MM.1S (cell line): ENCODE results near the gene PKP4.

ENCODE experiments used
- DNase-seq: peaks from one replicate; pipeline ENCODE4 v3.0.0-alpha.2; 2015
- H2AFZ ChIP-seq: fragments of 300-600 bp; sonication (generic); 2 replicates; pipeline ENCODE4 v1.6.0; 2016; ENCODE audit warnings: antibody characterized with exemption, low read length
- H3F3A ChIP-seq: fragments of 300-600 bp; sonication (generic); 2 replicates; pipeline ENCODE4 v1.6.1; 2016; ENCODE audit warnings: mild to moderate bottlenecking, antibody characterized with exemption, low read length, moderate library complexity, mixed read lengths; ENCODE audit not compliant: insufficient read depth
- H3K27ac ChIP-seq: fragments of 300-600 bp; sonication (generic); 2 replicates; pipeline ENCODE4 v1.5.1; 2016; ENCODE audit warnings: mild to moderate bottlenecking, low read length
- H3K27me3 ChIP-seq: fragments of 300-600 bp; sonication (generic); replicated peaks from 2 replicates; pipeline ENCODE4 v1.6.0; 2016; ENCODE audit warnings: low read length; ENCODE audit not compliant: insufficient read depth
- H3K36me3 ChIP-seq: fragments of 300-600 bp; sonication (generic); replicated peaks from 2 replicates; pipeline ENCODE4 v1.6.1; 2016; ENCODE audit warnings: mild to moderate bottlenecking, low read length, mixed read lengths; ENCODE audit not compliant: insufficient read depth
- H3K4me1 ChIP-seq: fragments of 300-600 bp; sonication (generic); 2 replicates; pipeline ENCODE4 v1.6.1; 2016; ENCODE audit warnings: low read length, mixed read lengths
- H3K4me2 ChIP-seq: fragments of 300-600 bp; sonication (generic); 2 replicates; pipeline ENCODE4 v1.6.0; 2016; ENCODE audit warnings: low read depth, low read length
- H3K4me3 ChIP-seq: fragments of 300-600 bp; sonication (generic); 2 replicates; pipeline ENCODE4 v1.5.1; 2016; ENCODE audit warnings: low read length, mixed read lengths
- H3K79me2 ChIP-seq: fragments of 300-600 bp; sonication (generic); 2 replicates; pipeline ENCODE4 v1.6.1; 2016; ENCODE audit warnings: mixed run types, low read length, mixed read lengths
- H3K9ac ChIP-seq: fragments of 300-600 bp; sonication (generic); 2 replicates; pipeline ENCODE4 v1.6.1; 2016; ENCODE audit warnings: low read length, mixed read lengths
- H3K9me2 ChIP-seq: fragments of 300-600 bp; sonication (generic); replicated peaks from 2 replicates; pipeline ENCODE4 v1.6.1; 2016; ENCODE audit warnings: mild to moderate bottlenecking, low read length, mixed read lengths; ENCODE audit not compliant: insufficient read depth
- H3K9me3 ChIP-seq: fragments of 300-600 bp; sonication (generic); replicated peaks from 2 replicates; pipeline ENCODE4 v1.6.1; 2016; ENCODE audit warnings: mild to moderate bottlenecking, low read length, mixed read lengths; ENCODE audit not compliant: insufficient read depth
- H4K20me1 ChIP-seq: fragments of 300-600 bp; sonication (generic); 2 replicates; pipeline ENCODE4 v1.6.1; 2016; ENCODE audit warnings: mild to moderate bottlenecking, low read length, moderate library complexity, mixed read lengths; ENCODE audit not compliant: insufficient read depth
- EZH2 ChIP-seq: fragments of 300-600 bp; sonication (generic); optimal IDR thresholded peaks from 2 replicates; pipeline ENCODE3; 2017; ENCODE audit warnings: low read depth, mild to moderate bottlenecking, antibody characterized with exemption, low read length, mixed read lengths
- EZH2phosphoT487 ChIP-seq: fragments of 300-600 bp; sonication (generic); IDR thresholded peaks from 2 replicates; pipeline ENCODE4 v1.6.1; 2018; ENCODE audit warnings: antibody characterized with exemption, low read length
- TF ChIP-seq, protein P1 (sequence below): fragments of 300-600 bp; sonication (generic); IDR thresholded peaks from 2 replicates; pipeline ENCODE4 v1.5.1; 2016; ENCODE audit warnings: antibody characterized with exemption, low read length, mixed read lengths

The PKP4 gene

GRCh38 chr2:158715357-158715756 is 258.6 kb downstream of the PKP4 start:
- Histone ChIP-seq H3K79me2 (no peaks in the 10 kb centered on the region), H4K20me1 (no peaks in the 10 kb centered on the region), H3K4me1 (no peaks in the 10 kb centered on the region), H3K36me3 (no peaks in the 10 kb centered on the region), H2AFZ (no peak overlapping the region), H3F3A (no peaks in the 10 kb centered on the region), H3K9me3 (no peaks in the 10 kb centered on the region), H3K27me3 (no peaks in the 10 kb centered on the region), H3K4me3 (no peak overlapping the region), H3K4me2 (no peak overlapping the region), H3K9me2 (no peaks in the 10 kb centered on the region), H3K9ac (no peak overlapping the region), H3K27ac (no peak overlapping the region)
- no peak for DNase-seq
- TF ChIP-seq, protein P1, sequence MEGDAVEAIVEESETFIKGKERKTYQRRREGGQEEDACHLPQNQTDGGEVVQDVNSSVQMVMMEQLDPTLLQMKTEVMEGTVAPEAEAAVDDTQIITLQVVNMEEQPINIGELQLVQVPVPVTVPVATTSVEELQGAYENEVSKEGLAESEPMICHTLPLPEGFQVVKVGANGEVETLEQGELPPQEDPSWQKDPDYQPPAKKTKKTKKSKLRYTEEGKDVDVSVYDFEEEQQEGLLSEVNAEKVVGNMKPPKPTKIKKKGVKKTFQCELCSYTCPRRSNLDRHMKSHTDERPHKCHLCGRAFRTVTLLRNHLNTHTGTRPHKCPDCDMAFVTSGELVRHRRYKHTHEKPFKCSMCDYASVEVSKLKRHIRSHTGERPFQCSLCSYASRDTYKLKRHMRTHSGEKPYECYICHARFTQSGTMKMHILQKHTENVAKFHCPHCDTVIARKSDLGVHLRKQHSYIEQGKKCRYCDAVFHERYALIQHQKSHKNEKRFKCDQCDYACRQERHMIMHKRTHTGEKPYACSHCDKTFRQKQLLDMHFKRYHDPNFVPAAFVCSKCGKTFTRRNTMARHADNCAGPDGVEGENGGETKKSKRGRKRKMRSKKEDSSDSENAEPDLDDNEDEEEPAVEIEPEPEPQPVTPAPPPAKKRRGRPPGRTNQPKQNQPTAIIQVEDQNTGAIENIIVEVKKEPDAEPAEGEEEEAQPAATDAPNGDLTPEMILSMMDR, result no peak
- TF ChIP-seq EZH2, result no peak
- no peak for TF ChIP-seq EZH2phosphoT487

DNA sequence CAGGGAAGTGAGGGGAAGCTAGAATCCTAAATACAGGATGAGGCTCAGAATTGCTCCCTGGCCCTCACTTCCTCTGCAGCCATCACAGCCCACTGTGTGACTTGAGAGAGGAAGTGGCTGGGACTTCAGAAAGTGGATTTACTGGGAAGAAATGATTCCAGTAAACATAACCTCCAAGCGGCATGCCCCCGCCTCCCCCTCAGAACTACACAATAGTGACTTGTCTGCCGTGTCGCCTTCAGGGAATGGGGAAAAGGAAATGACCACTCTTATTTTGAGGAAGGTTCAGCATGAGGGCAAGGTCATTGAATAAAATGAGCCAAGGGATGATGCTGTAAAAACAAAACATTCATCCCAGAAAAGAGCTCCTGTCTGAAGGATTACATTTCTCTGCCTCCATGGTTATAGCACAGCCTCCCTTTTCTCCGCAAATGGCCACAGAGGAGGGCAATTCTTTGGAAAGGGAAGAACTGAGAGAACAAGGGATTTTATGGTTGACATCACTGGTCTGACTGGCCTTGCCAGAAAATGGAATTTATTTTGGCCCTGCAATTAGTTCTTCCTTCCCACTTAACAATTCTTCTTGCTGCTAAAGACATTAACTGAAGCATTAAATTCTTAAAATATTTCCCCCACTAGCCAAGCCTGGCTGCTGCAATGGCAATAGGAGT is 259.5 kb downstream of the PKP4 start:
- no peaks in the 10 kb centered on the region for H3K79me2 ChIP-seq
- no peak overlapping the region for H3K4me2 ChIP-seq
- H3K9ac ChIP-seq, result no peak overlapping the region
- no peaks in the 10 kb centered on the region for H3K9me2 ChIP-seq
- H3K4me1 ChIP-seq, result no peaks in the 10 kb centered on the region
- no peak overlapping the region for H3K4me3 ChIP-seq
- no peak overlapping the region for H2AFZ ChIP-seq
- no peaks in the 10 kb centered on the region for H3K36me3 ChIP-seq
- H3F3A ChIP-seq, result no peaks in the 10 kb centered on the region
- DNase-seq, result no peak
- no peaks in the 10 kb centered on the region for H3K9me3 ChIP-seq
- H4K20me1 ChIP-seq, result no peaks in the 10 kb centered on the region
- no peaks in the 10 kb centered on the region for H3K27me3 ChIP-seq
- H3K27ac ChIP-seq, result no peak overlapping the region
- TF ChIP-seq, protein P1, result no peak
- TF ChIP-seq EZH2phosphoT487, result no peak
- TF ChIP-seq EZH2, result no peak

DNA sequence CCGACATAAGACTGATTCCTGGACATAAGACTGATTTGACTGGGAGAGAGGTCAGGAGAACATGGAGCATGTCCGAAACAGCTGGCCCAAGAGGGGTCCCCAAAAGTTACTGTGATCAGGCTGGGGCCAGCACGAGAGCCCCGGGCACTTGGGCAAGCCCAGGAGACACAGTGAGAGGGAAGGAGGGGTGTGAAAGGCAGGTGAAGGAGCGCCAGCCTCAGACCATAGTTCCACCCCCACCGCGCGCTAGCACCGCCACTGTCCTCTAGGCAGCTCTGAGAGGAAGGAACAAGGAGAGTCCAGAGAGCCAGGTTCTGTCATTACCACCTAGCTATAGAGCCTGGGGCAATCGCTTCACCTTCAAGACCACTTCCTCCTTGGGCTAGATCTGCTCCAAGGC is 260.2 kb downstream of the PKP4 start:
- no peak for DNase-seq
- H3K4me2 ChIP-seq, result no peak overlapping the region
- H3K4me3 ChIP-seq, result no peak overlapping the region
- H3K9me3 ChIP-seq, result no peaks in the 10 kb centered on the region
- no peak for TF ChIP-seq EZH2phosphoT487
- TF ChIP-seq, protein P1, result no peak
- no peak for TF ChIP-seq EZH2
- no peaks in the 10 kb centered on the region for H3K4me1 ChIP-seq
- H4K20me1 ChIP-seq, result no peaks in the 10 kb centered on the region
- H3K79me2 ChIP-seq, result no peaks in the 10 kb centered on the region
- no peaks in the 10 kb centered on the region for H3K36me3 ChIP-seq
- H2AFZ ChIP-seq, result no peak overlapping the region
- no peaks in the 10 kb centered on the region for H3K27me3 ChIP-seq
- H3K9ac ChIP-seq, result no peak overlapping the region
- H3K9me2 ChIP-seq, result no peaks in the 10 kb centered on the region
- no peak overlapping the region for H3K27ac ChIP-seq
- no peaks in the 10 kb centered on the region for H3F3A ChIP-seq
